HCT116 (cell line): ENCODE data around the gene NOS2.

Experiments
- CEBPB ChIP-seq: IDR thresholded peaks from 2 replicates; pipeline ENCODE4 v1.6.1; 2012; ENCODE audit warnings: low read depth
- CTCF ChIP-seq, 3 experiments: fragments of 200-600 bp in 1 of 3; sonication (generic) in 1 of 3; IDR thresholded peaks in 2 of 3; conservative IDR thresholded peaks in 1 of 3; 2 replicates each; pipeline ENCODE4 v1.5.1; 2012 to 2017; ENCODE audit warnings: low read depth in 2 of 3, low read length in 2 of 3, antibody characterized with exemption in 1 of 3, borderline replicate concordance in 1 of 3, control low read depth in 1 of 3, mild to moderate bottlenecking in 1 of 3, mixed read lengths in 1 of 3, mixed run types in 1 of 3, moderate library complexity in 1 of 3; ENCODE audit not compliant: insufficient read depth in 1 of 3
- EZH2phosphoT487 ChIP-seq: fragments of 200-600 bp; IDR thresholded peaks from 2 replicates; pipeline ENCODE4 v1.6.1; 2018; ENCODE audit warnings: antibody characterized with exemption, borderline replicate concordance
- MAX ChIP-seq: IDR thresholded peaks from 2 replicates; pipeline ENCODE4 v1.6.1; 2012
- POLR2A ChIP-seq: IDR thresholded peaks from 2 replicates; pipeline ENCODE4 v1.7.0; 2011; ENCODE audit warnings: borderline replicate concordance; ENCODE audit not compliant: insufficient read depth, insufficient read length; ENCODE audit errors: extremely low read depth
- RAD21 ChIP-seq: IDR thresholded peaks from 2 replicates; pipeline ENCODE4 v1.6.1; 2012; ENCODE audit warnings: low read depth, mild to moderate bottlenecking
- SRF ChIP-seq: IDR thresholded peaks from 2 replicates; pipeline ENCODE4 v1.6.1; 2012; ENCODE audit warnings: low read depth

GRCh38 chr17:27836651-27837050, 36.3 kb upstream of the NOS2 start:
- no peak for TF ChIP-seq CTCF (IDR thresholded peaks at IDR 0.05 in 2 of 3, conservative IDR thresholded peaks at IDR 0.05 in 1 of 3; ENCODE audit: borderline replicate concordance in 1 of 3, insufficient read depth in 1 of 3, low read depth in 2 of 3, low read length in 2 of 3)
- TF ChIP-seq RAD21: no peak
- TF ChIP-seq POLR2A: no peak
- TF ChIP-seq CEBPB: no peak
- TF ChIP-seq SRF: no peak
- no peak for TF ChIP-seq MAX
- TF ChIP-seq EZH2phosphoT487: no peak
